Smooth muscle cell (in vitro differentiated cells): ENCODE data around the gene PPP1R12C. TPM values are rescaled to one million over a fixed set of nuclear protein-coding genes. Genes with fewer than 3 reads are reported as not detected.
"Not testable (repeated sequence)": the region's sequence is repeated elsewhere in the genome, so short reads cannot be mapped to it uniquely, and the experiment has no call there.

ENCODE experiments used
- DNase-seq: peaks from one replicate; lab custom pipeline; 2025; ENCODE audit not compliant: unreplicated experiment; lab: John Stamatoyannopoulos, UW
- H2AFZ ChIP-seq: fragments of 200-600 bp; sonication (generic); 2 replicates; pipeline ENCODE4 v1.6.0; 2016; ENCODE audit warnings: antibody characterized with exemption, low read depth, mild to moderate bottlenecking
- H3F3A ChIP-seq: fragments of 200-600 bp; sonication (generic); 2 replicates; pipeline ENCODE4 v1.6.0; 2017; ENCODE audit warnings: antibody characterized with exemption, low read depth
- H3K27ac ChIP-seq: fragments of 200-600 bp; sonication (generic); 2 replicates; pipeline ENCODE4 v1.5.1; 2016; ENCODE audit warnings: low read depth, mild to moderate bottlenecking
- H3K27me3 ChIP-seq: fragments of 200-600 bp; sonication (generic); 2 replicates; pipeline ENCODE4 v1.6.1; 2016; ENCODE audit warnings: low read depth, mild to moderate bottlenecking
- H3K36me3 ChIP-seq: fragments of 200-600 bp; sonication (generic); 2 replicates; pipeline ENCODE4 v1.5.1; 2016; ENCODE audit warnings: low read depth
- H3K4me1 ChIP-seq: fragments of 200-600 bp; sonication (generic); 2 replicates; pipeline ENCODE4 v1.5.1; 2016; ENCODE audit warnings: low read depth
- H3K4me2 ChIP-seq: fragments of 200-600 bp; sonication (generic); 2 replicates; pipeline ENCODE4 v1.6.0; 2016; ENCODE audit warnings: mild to moderate bottlenecking
- H3K4me3 ChIP-seq: fragments of 200-600 bp; sonication (generic); 2 replicates; pipeline ENCODE4 v1.5.1; 2016; ENCODE audit warnings: mild to moderate bottlenecking
- H3K79me2 ChIP-seq: fragments of 200-600 bp; sonication (generic); 2 replicates; pipeline ENCODE4 v1.6.0; 2016; ENCODE audit warnings: low read depth, mild to moderate bottlenecking
- H3K9ac ChIP-seq: fragments of 200-600 bp; sonication (generic); 2 replicates; pipeline ENCODE4 v1.6.0; 2016; ENCODE audit warnings: low read depth
- H3K9me3 ChIP-seq: fragments of 200-600 bp; sonication (generic); replicated peaks from 2 replicates; pipeline ENCODE4 v1.5.1; 2016; ENCODE audit warnings: low read depth
- H4K20me1 ChIP-seq: fragments of 200-600 bp; sonication (generic); 2 replicates; pipeline ENCODE4 v1.6.0; 2016; ENCODE audit warnings: low read depth
- WGBS: methylation state at CpG from one replicate; pipeline ENCODE4 v1.1.7; 2016; ENCODE audit warnings: low lambda C conversion rate; 5-methylcytosine and 5-hydroxymethylcytosine counted together
- polyA plus RNA-seq: library from polyadenylated mRNA; unstranded; fragments of >200 nt; fragmentation: Nextera tagmentation; extraction: Ambion mirVana; gene quantifications from 2 replicates; pipeline ENCODE4 v1.2.1, GENCODE V29; 2016
- total RNA-seq: library from RNA; depleted of rRNA; stranded (reverse); fragments of >200 nt; gene quantifications from 2 replicates; pipeline ENCODE4 v1.2.3, GENCODE V29; 2014
- TF ChIP-seq, protein P1 (sequence below): fragments of 200-600 bp; sonication (generic); IDR thresholded peaks from 2 replicates; pipeline ENCODE4 v1.5.1; 2017; ENCODE audit warnings: borderline replicate concordance, mild to moderate bottlenecking, antibody characterized with exemption; ENCODE audit not compliant: insufficient read depth, poor library complexity, severe bottlenecking

The PPP1R12C gene
- total and polyA plus RNA-seq, 2 experiments from 2014 or later, result 26.1 to 30.5 TPM

DNA sequence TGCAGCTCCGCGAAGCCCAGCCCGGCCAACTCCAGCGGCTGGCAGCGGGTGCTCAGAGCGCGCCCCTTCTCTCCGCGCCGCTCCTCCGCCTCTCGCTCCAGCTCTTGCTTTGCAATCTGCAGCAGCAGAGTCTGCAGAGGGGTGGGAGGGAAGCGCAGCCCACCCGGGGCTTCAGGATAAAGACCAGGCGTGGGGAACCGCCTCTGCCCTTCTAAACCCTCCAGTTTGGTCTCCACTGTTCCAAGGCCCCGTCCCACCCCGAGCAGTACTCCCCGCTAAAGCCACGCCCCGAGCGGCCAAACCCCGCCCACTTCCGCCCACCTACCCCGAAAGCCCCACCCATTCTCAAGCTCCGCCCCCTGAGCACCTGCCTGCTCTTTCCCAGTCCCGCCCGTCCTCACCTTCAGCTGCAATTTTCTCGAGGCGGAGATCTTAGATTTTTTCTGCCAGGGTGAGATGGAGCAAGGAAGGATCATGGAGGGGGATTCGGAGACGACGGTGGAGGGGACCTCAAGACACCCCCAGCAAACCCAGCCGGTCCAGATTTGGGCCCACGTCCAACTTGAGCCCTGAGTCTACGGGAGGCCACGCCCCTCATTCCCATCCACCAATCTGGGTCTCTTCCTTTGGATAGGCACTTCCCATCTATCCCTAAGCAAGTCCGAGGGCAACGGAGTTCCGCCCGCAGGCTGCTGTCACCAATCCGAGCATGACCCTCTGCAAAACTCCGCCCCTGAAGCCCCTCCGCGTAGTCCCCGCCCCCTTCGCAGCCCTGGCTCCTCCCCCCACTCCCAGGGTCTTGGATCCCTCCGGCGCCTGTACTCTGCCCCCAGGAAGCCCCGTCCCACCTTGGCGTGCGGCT, 39.0 kb upstream of the PPP1R12C start:
- Histone ChIP-seq H3K36me3 (no peaks in the 10 kb centered on the region), H3K79me2 (no peaks in the 10 kb centered on the region), H3K9ac (no peak overlapping the region), H4K20me1 (no peaks in the 10 kb centered on the region), H3K27ac (no peak overlapping the region), H3K9me3 (no peaks in the 10 kb centered on the region), H2AFZ (no peak overlapping the region), H3F3A (no peaks in the 10 kb centered on the region), H3K4me2 (peak overlapping the region; percentile 80), H3K27me3 (peaks cover 19% of the 10 kb centered on the region), H3K4me1 (no peaks in the 10 kb centered on the region), H3K4me3 (peak overlapping the region; percentile 37)
- DNase-seq, result no peak
- WGBS, result 11% methylated on average over 39 of the region's 52 CpGs
- TF ChIP-seq, protein P1, sequence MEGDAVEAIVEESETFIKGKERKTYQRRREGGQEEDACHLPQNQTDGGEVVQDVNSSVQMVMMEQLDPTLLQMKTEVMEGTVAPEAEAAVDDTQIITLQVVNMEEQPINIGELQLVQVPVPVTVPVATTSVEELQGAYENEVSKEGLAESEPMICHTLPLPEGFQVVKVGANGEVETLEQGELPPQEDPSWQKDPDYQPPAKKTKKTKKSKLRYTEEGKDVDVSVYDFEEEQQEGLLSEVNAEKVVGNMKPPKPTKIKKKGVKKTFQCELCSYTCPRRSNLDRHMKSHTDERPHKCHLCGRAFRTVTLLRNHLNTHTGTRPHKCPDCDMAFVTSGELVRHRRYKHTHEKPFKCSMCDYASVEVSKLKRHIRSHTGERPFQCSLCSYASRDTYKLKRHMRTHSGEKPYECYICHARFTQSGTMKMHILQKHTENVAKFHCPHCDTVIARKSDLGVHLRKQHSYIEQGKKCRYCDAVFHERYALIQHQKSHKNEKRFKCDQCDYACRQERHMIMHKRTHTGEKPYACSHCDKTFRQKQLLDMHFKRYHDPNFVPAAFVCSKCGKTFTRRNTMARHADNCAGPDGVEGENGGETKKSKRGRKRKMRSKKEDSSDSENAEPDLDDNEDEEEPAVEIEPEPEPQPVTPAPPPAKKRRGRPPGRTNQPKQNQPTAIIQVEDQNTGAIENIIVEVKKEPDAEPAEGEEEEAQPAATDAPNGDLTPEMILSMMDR, result no peak

DNA sequence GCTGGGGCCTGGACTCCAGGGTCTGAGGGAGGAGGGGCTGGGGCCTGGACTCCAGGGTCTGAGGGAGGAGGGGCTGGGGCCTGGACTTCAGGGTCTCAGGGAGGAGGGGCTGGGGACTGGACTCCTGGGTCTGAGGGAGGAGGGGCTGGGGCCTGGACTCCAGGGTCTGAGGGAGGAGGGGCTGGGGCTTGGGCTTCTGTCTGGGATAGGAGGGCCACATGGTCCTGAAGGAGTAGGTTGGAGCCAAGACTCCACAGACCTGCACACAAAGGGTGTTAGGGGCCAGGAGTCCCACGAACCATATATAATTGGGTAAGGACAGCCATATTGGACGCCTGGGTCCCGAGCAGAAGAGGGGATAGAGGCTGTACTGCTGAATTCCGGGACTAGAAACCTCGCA, 38.3 kb upstream of the PPP1R12C start:
- H3K9me3 ChIP-seq, DNase-seq, H4K20me1 ChIP-seq, H3K9ac ChIP-seq, H3K27ac ChIP-seq, H3F3A ChIP-seq, H3K79me2 ChIP-seq, H3K36me3 ChIP-seq, H2AFZ ChIP-seq, H3K4me1 ChIP-seq: not testable (repeated sequence)
- peaks cover 12% of the 10 kb centered on the region for H3K27me3 ChIP-seq
- H3K4me3 ChIP-seq, result peak overlapping the region; percentile 37
- peak overlapping the region; percentile 80 for H3K4me2 ChIP-seq
- WGBS, result 29% methylated on average over 5 of the region's 5 CpGs

DNA sequence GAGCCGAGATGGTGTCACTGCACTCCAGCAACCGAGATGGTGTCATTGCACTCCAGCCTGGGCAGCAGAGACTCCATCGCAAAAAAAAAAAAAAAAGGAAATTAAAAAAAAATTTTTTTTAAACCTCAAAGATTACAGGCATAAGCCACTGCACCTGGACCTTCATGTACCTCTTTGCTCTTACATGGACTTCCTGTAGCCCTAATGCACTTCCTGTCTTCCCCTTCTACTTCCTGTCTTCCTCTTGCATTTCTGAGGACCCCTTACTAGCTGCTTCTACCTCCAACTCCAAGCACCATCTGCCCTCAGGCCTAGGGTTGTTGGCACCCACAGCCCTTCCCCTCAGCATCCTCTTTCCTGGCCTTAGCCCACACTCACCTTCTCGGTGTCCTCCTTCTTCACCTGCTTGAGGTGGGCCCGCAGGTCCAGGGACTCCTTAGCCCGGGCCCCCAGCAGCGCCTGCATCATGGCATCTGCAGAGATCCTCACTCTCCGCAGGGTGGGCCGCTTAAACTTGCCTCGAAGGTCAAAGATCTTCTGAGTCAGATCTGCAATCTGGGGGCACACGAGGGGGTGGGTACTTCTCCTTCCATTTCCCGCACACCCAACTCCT, 36.3 kb upstream of the PPP1R12C start:
- H3K9ac ChIP-seq, result no peak overlapping the region
- peaks cover 7% of the 10 kb centered on the region for H3K4me1 ChIP-seq
- H3K27me3 ChIP-seq, result peaks cover 12% of the 10 kb centered on the region
- no peak overlapping the region for H3K4me3 ChIP-seq
- no peaks in the 10 kb centered on the region for H3K9me3 ChIP-seq
- DNase-seq, result no peak
- 96% methylated on average over 11 of the region's 12 CpGs for WGBS
- no peaks in the 10 kb centered on the region for H3F3A ChIP-seq
- H3K27ac ChIP-seq, result no peak overlapping the region
- H2AFZ ChIP-seq, result no peak overlapping the region
- TF ChIP-seq, protein P1, result no peak
- H4K20me1 ChIP-seq, result no peaks in the 10 kb centered on the region
- no peak overlapping the region for H3K4me2 ChIP-seq
- no peaks in the 10 kb centered on the region for H3K79me2 ChIP-seq
- no peaks in the 10 kb centered on the region for H3K36me3 ChIP-seq

DNA sequence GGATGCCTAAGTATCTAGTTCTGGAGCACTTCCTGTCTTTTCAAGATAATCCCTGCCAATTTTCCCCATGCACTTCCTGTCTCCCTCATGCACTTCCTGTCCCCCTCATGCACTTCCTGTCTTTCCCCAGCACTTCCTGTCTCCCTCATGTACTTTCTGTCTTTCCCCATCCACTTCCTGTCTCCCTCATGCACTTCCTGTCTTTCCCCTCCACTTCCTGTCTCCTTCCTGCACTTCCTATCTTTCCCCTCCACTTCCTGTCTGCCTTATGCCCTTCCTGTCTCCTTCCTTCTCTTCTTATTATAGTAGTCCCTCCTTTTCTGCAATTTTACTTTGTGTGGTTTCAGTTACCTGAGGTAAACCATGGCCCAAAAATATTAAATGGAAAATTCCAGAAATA, 34.6 kb upstream of the PPP1R12C start:
- no peak for DNase-seq
- no peak overlapping the region for H3K27ac ChIP-seq

More for the DNA sequence above, 34.6 kb upstream of the PPP1R12C start:
- Histone ChIP-seq H4K20me1 (no peaks in the 10 kb centered on the region), H3K79me2 (no peaks in the 10 kb centered on the region), H3K9me3 (no peaks in the 10 kb centered on the region), H3K9ac (no peak overlapping the region), H3K4me1 (peaks cover 15% of the 10 kb centered on the region), H3K4me3 (no peak overlapping the region), H2AFZ (no peak overlapping the region), H3F3A (no peaks in the 10 kb centered on the region), H3K36me3 (no peaks in the 10 kb centered on the region), H3K27me3 (peaks cover 11% of the 10 kb centered on the region), H3K4me2 (no peak overlapping the region)
- TF ChIP-seq, protein P1, result no peak
